Right lobe of liver (tissue), 6 donors: ENCODE measurements around the gene MAPK8IP3. TPM values are rescaled to one million over a fixed set of nuclear protein-coding genes. Genes with fewer than 3 reads are reported as not detected.
A peak's percentile ranks its signal among the peaks of the same experiment; 100 is the strongest.
"Not testable (repeated sequence)": the region's sequence is repeated elsewhere in the genome, so short reads cannot be mapped to it uniquely, and the experiment has no call there.

Experiments used
- ATAC-seq, 4 donors: fragments of 200-7000 bp; cut with Tn5 transposase; one replicate each; pipeline ENCODE4 v1.9.1; 2020; ENCODE audit warnings: mild to moderate bottlenecking in 4 of 4, moderate library complexity in 4 of 4
- DNase-seq, 3 donors: peaks; one replicate each; pipeline ENCODE4 v3.0.0-alpha.2; 2020
- H3K27ac ChIP-seq, 3 donors: fragments of 200-600 bp; one replicate each; pipeline ENCODE4 v1.8.0; 2022
- H3K27me3 ChIP-seq, 2 donors: fragments of 200-600 bp; one replicate each; pipeline ENCODE4 v1.8.0; 2022
- H3K36me3 ChIP-seq, 4 donors: fragments of 200-600 bp; sonication (generic) in 1 of 4; one replicate each; pipeline versions ENCODE4 v1.5.1 to v1.8.0; 2017 to 2022; ENCODE audit warnings: control low read depth in 1 of 4
- H3K4me1 ChIP-seq, 4 donors: fragments of 200-600 bp; sonication (generic) in 1 of 4; one replicate each; pipeline versions ENCODE4 v1.5.1 to v1.8.0; 2017 to 2022; ENCODE audit warnings: control low read depth in 1 of 4
- H3K4me3 ChIP-seq, 3 donors: fragments of 200-600 bp; one replicate each; pipeline ENCODE4 v1.8.0; 2022
- H3K9me3 ChIP-seq, 4 donors: fragments of 200-600 bp; sonication (generic) in 1 of 4; one replicate each; pipeline versions ENCODE4 v1.5.1 to v1.8.0; 2017 to 2022; ENCODE audit warnings: control low read depth in 1 of 4
- POLR2A ChIP-seq: fragments of 450-650 bp; IDR thresholded peaks from one replicate; pipeline ENCODE4 v1.6.1; 2017; ENCODE audit warnings: antibody characterized with exemption, mild to moderate bottlenecking
- WGBS: methylation state at CpG from one replicate; pipeline ENCODE4 v1.1.6; 2018; ENCODE audit warnings: low coverage, low lambda C conversion rate; ENCODE audit not compliant: insufficient coverage; ENCODE audit errors: missing lambda C conversion rate; 5-methylcytosine and 5-hydroxymethylcytosine counted together
- intact Hi-C, 2 donors: fragments of 100-400 bp; cut with DNase I; formaldehyde crosslinking; loops; one replicate each; pipeline versions ENCODE4 v1.11.2 to v1.14.1; 2022
- total RNA-seq, 6 experiments: library from RNA; depleted of rRNA in 2 of 6; stranded (reverse); fragments of >200 nt in 2 of 6; fragmentation: NEBNext Ultra II Directional in 3 of 6; extraction: Animal tissue kit (Norgen Biotek cat#: 25700) in 3 of 6; gene quantifications; one replicate each; pipeline versions ENCODE4 v1.1.0 to v1.2.4, GENCODE V29; 2016 to 2023
- TF ChIP-seq, protein P1 (sequence below), 4 donors: fragments of 200-600 bp in 3 of 4; fragments of 450-650 bp in 1 of 4; IDR thresholded peaks; one replicate each; pipeline versions ENCODE4 v1.5.1 to v1.8.0; 2016 to 2022; ENCODE audit warnings: antibody characterized with exemption in 4 of 4, mild to moderate bottlenecking in 2 of 4
- donor health status: DM: no; HTN: yes; CAD: no.
- donor health status: DM: no; HTN: no; CAD: no.
- donor health status: DM: no; HTN: no; CAD: no.
- donor health status: DM: no; HTN: yes; CAD: no.
- donor health status: DM: no; HTN: yes; CAD: no.

Gene MAPK8IP3
- total RNA-seq, 6 experiments from 2014 or later: 8.7 to 37.3 (median 23.0) TPM

DNA sequence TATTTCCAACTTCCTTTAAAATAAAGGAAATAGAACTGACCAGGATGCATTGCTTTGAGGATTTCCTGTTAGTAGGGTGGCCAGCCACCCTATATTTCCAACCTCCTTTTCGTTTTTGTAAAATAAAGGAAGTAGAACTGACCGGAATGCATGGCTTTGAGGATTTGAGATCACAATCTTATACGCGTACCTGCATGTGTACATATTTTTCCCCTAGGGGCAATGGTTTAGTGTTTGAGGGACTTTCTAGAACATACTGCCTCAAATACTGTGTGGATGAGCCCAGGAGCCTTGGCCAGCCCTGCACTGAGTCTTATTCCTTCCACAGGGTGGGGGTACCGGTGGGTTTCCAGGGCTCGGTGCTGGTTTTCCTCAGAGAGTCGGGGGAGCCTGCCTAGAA is 25.6 kb downstream of the MAPK8IP3 start:
- Histone ChIP-seq H3K27ac (no peak overlapping the region), H3K4me3 (no peak overlapping the region), H3K36me3 (peaks cover 0 to 30% (median 8%) of the 10 kb centered on the region in 4 donors), H3K27me3 (no peaks in the 10 kb centered on the region), H3K4me1 (no peaks in the 10 kb centered on the region), H3K9me3 (no peaks in the 10 kb centered on the region)
- intact Hi-C loops: no loop called here
- DNase-seq (no peak), ATAC-seq (no peak)
- WGBS: 73% methylated on average over 4 of the region's 7 CpGs
- TF ChIP-seq POLR2A: no peak
- TF ChIP-seq, protein P1, sequence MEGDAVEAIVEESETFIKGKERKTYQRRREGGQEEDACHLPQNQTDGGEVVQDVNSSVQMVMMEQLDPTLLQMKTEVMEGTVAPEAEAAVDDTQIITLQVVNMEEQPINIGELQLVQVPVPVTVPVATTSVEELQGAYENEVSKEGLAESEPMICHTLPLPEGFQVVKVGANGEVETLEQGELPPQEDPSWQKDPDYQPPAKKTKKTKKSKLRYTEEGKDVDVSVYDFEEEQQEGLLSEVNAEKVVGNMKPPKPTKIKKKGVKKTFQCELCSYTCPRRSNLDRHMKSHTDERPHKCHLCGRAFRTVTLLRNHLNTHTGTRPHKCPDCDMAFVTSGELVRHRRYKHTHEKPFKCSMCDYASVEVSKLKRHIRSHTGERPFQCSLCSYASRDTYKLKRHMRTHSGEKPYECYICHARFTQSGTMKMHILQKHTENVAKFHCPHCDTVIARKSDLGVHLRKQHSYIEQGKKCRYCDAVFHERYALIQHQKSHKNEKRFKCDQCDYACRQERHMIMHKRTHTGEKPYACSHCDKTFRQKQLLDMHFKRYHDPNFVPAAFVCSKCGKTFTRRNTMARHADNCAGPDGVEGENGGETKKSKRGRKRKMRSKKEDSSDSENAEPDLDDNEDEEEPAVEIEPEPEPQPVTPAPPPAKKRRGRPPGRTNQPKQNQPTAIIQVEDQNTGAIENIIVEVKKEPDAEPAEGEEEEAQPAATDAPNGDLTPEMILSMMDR (IDR thresholded peaks at IDR 0.05): no peak

DNA sequence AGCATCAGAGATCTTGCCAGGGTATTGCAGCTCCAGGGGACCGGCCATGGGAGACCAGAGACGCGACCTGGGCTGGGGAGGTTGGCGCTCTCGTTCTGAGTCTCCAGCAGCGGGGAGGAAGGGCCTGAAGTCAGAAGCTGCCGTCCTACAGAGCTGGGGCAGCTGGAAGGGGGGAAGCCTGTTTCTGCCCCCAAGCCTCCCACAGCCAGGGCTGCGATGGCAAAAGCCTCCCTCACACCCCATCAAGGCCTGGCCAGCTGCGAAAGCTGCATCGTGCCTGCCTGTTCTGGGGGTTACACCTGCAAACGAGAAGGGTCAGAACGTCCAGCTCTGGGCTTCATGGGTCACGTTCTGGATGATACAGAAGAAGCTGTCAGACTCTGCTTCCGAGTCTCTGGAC is 26.1 kb downstream of the MAPK8IP3 start:
- Histone ChIP-seq H3K27ac (no peak overlapping the region), H3K9me3 (no peaks in the 10 kb centered on the region), H3K4me3 (no peak overlapping the region), H3K27me3 (no peaks in the 10 kb centered on the region), H3K36me3 (peaks cover 0 to 29% (median 8%) of the 10 kb centered on the region in 4 donors), H3K4me1 (no peaks in the 10 kb centered on the region)
- TF ChIP-seq POLR2A: no peak
- TF ChIP-seq, protein P1 (IDR thresholded peaks at IDR 0.05): no peak
- ATAC-seq (no peak), DNase-seq (no peak)
- 100% methylated on average over 2 of the region's 14 CpGs for WGBS
- intact Hi-C loops: no loop called here

DNA sequence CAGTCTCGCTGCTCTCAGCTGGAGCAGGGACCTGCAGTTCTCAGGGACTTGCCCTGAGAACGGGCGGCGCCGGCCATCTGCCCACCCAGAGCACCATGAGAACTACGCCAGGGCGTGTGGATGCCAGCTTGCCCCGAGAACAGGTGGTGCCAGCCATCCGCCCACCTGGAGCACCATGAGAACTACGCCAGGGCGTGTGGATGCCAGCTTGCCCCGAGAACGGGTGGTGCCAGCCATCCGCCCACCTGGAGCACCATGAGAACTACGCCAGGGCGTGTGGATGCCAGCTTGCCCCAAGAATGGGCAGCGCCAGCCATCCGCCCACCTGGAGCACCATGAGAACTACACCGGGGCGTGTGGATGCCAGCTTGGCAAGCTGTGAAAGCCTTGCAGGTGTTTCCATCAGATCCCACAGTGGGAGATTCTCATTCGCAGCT is 26.6 kb downstream of the MAPK8IP3 start:
- H3K4me3 ChIP-seq, DNase-seq, H3K27me3 ChIP-seq, ATAC-seq, H3K9me3 ChIP-seq, H3K27ac ChIP-seq, H3K4me1 ChIP-seq, intact Hi-C loops: not testable (repeated sequence)
- peaks cover 0 to 29% (median 8%) of the 10 kb centered on the region in 4 donors for H3K36me3 ChIP-seq
- no CpG with 5 or more reads among the region's 21 CpGs for WGBS

DNA sequence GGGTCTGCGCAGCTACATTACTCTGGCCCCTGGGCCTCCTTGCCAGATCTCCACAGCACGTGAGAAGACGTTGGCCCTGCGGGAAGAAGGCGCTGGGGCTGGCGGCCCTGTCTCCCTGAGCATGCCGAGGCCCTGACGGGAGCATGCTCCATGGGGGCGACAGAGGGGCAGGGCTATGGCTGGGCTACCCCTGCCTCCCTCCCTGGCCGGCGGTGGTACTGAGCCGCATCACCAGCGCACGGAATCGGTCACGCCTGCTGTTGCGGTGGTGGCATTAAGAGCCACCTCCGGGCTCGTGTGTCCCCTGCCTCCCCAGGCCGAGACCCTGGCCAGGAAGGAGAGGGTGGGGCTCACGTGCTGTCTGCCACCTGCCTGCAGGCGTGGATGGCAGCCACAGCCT is 28.1 kb downstream of the MAPK8IP3 start:
- no peak overlapping the region for H3K27ac ChIP-seq
- H3K36me3 ChIP-seq: peaks cover 0 to 22% (median 7%) of the 10 kb centered on the region in 4 donors
- intact Hi-C loops: no loop called here
- WGBS: 80% methylated on average over 1 of the region's 22 CpGs
- DNase-seq (no peak), ATAC-seq (peak in 1 of 4 donors; percentile 28)
- no peak for TF ChIP-seq POLR2A
- TF ChIP-seq, protein P1 (IDR thresholded peaks at IDR 0.05): no peak
- no peaks in the 10 kb centered on the region for H3K9me3 ChIP-seq
- H3K4me1 ChIP-seq: no peaks in the 10 kb centered on the region
- no peak overlapping the region for H3K4me3 ChIP-seq
- H3K27me3 ChIP-seq: no peaks in the 10 kb centered on the region

DNA sequence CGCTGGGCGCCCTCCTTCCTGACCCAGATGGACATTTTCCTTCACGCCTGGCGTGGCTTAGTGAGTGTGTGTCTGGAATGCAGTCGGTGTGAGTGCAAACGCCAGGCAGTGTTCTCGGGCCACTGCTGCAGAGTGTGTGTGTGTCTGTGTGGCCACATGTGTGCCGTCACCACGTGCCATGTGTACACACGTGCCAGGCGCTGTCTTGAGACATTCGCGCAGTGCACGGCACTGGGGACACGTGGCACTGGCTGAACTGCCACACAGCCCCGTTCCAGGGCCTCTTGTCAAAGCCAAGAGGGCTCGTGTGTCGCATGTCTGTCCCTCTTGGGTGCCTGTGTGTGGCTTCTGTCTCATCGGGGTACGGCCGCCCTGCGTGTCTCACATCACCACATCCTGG is 28.8 kb downstream of the MAPK8IP3 start:
- Histone ChIP-seq H3K36me3 (peaks cover 0 to 17% (median 5%) of the 10 kb centered on the region in 4 donors), H3K4me1 (no peaks in the 10 kb centered on the region), H3K9me3 (no peaks in the 10 kb centered on the region), H3K27ac (no peak overlapping the region), H3K27me3 (no peaks in the 10 kb centered on the region), H3K4me3 (no peak overlapping the region)
- ATAC-seq (no peak), DNase-seq (no peak)
- 100% methylated on average over 7 of the region's 22 CpGs for WGBS
- intact Hi-C loops: no loop called here
- TF ChIP-seq, protein P1 (IDR thresholded peaks at IDR 0.05): no peak
- no peak for TF ChIP-seq POLR2A
